A673 (cell line): Measurements from ENCODE around the gene MEGF10.

Experiments
- EZH2 ChIP-seq: fragments of 200-600 bp; sonication (generic); IDR thresholded peaks from 2 replicates; pipeline ENCODE4 v1.6.1; 2017; ENCODE audit warnings: borderline replicate concordance, low read depth, mild to moderate bottlenecking, mixed read lengths, antibody characterized with exemption, low read length; ENCODE audit not compliant: poor library complexity, severe bottlenecking
- TF ChIP-seq, protein P1 (sequence below): fragments of 300-800, 200-600 bp; sonication (generic); conservative IDR thresholded peaks from 2 replicates; pipeline ENCODE4 v1.5.1; 2017; ENCODE audit warnings: low read depth, mild to moderate bottlenecking, antibody characterized with exemption, low read length, moderate library complexity, mixed read lengths

DNA sequence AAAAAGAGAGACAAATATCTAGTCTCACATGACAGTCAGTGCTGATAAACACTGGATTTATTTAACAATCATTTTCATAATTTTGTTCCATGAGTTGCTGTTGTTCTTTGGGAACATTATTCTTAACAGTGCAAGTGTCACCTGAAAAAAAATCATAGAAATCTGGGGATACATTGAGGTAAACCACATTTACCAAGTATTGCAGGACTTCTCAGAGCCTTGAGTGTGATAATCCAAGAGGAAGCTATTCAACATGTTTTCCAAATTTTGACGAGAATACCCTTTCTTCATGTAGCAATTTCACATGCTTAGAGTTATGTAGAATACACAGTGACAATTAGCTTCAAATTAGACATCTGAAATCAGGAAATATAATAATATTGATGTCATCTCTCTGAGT, 108.5 kb downstream of the MEGF10 start:
- TF ChIP-seq, protein P1, sequence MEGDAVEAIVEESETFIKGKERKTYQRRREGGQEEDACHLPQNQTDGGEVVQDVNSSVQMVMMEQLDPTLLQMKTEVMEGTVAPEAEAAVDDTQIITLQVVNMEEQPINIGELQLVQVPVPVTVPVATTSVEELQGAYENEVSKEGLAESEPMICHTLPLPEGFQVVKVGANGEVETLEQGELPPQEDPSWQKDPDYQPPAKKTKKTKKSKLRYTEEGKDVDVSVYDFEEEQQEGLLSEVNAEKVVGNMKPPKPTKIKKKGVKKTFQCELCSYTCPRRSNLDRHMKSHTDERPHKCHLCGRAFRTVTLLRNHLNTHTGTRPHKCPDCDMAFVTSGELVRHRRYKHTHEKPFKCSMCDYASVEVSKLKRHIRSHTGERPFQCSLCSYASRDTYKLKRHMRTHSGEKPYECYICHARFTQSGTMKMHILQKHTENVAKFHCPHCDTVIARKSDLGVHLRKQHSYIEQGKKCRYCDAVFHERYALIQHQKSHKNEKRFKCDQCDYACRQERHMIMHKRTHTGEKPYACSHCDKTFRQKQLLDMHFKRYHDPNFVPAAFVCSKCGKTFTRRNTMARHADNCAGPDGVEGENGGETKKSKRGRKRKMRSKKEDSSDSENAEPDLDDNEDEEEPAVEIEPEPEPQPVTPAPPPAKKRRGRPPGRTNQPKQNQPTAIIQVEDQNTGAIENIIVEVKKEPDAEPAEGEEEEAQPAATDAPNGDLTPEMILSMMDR: no peak
- TF ChIP-seq EZH2: no peak
